Activated T-cell treated with anti-CD3 and anti-CD28 coated beads for 24 hours (primary cell): ENCODE data around the gene GCH1.
"Not testable (repeated sequence)": the region's sequence is repeated elsewhere in the genome, so short reads cannot be mapped to it uniquely, and the experiment has no call there.

ENCODE experiments used
- DNase-seq: peaks from one replicate; pipeline ENCODE4 v3.0.0-alpha.2; 2020; ENCODE audit warnings: low read depth

GCH1 gene

DNA sequence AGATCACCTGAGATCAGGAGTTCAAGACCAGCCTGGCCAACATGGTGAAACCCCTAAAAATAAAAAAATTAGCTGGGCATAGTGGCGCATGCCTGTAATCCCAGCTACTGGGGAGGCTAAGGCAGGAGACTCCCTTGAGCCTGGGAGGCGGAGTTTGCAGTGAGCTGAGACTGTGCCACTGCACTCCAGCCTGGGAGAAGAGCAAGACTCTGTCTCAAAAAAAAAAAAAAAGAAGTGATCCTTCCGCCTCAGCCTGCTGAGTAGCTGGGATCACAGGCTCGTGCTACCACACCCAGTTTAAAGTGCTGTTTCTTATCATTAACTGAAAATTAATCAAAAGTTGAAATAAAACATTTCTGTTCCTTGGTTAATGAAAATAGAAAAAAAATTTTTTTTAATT lies 6.3 kb upstream of the GCH1 start:
- not testable (repeated sequence) for DNase-seq

DNA sequence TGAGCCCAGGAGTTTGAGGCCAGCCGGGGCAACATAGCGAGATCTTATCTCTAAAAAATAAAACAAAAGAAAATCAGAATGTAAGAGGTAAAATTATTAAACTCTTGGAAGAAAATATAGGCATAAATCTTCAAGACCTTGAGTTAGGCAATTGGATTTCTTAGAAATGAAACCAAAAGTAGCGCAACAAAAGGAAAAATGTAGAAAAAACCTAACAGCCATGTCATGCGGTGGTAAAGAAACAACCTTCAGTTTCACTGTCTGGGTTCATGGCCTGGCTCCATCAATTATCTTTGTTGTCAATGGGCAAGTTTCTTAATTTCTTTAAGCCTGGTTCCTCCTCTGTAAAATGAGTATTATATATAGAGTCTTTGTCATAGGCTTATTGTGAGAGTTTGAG lies 5.6 kb upstream of the GCH1 start:
- DNase-seq = no peak

DNA sequence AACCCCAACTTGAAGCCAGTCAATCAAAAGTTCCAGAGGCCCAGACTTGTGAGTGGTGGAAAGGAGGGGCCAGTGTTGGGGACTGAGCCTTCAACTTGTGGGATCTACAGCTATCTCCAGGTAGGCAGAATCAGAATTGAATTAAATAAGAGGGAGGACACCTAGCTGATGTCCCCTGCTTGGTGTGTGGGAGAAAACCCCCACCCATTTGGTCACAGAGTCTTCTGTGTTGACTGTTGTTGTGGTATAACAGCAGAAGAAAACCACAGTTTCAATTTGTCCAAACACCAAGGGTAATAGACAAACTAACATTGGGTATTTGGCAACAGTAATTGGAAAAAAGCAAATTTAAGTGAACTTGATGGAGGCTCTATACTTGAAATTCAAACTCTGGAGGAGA lies 3.4 kb upstream of the GCH1 start:
- DNase-seq = no peak

DNA sequence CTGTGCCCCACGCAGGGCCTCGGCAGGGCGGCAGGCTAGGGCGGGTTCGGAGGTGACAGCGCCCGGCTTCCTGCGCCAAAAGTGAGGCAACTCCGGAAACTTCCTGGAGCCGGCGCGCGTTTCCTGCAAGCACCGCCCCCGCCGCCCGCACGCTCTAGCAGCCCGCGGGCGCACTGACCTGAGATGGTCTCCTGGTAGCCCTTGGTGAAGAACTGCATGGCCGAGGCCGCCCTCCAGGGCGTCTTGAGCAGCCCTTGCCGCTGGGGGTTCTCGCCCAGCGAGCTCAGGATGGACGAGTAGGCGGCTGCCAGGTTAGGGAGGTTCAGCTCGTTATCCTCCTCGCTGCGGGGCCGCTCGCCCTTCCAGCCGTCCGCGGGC lies 494 bp downstream of the GCH1 start:
- peak; percentile 69 for DNase-seq

DNA sequence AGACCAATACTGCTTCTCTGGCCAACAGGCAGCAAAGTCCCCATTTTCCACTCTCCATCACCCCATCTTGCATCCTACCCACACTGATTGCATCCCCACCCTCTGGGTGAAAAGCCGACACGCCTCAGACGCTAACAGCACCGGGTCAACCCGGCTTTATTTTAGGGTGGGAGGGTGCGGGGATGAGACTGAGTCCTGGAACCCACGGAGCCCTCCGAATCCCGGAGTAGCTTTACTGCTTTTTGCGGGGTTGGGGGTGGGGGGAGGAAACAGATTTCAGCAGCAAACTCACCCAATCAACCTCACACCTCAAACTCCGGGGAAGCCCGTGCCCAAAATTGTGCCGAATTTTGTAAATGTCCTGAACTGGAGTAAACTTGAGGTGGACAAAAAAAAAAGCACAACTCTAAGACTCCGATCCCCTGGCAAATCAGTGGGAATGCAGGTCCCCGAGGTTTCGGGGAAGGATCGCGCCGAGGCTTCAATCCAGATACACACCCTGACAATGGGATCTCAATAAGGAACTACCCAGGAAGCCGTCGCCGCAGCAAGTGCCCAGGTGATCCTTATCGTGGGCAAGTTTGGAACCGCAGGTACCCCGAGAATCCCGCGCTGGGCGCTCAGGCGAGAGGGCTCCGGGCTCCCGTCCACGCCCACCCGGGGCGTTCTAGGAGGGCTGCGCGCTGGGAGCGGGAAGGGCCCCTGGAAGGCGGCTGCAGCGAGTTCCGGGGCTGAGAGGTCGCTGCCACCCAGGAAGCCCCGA lies 1.1 kb downstream of the GCH1 start:
- DNase-seq = no peak

DNA sequence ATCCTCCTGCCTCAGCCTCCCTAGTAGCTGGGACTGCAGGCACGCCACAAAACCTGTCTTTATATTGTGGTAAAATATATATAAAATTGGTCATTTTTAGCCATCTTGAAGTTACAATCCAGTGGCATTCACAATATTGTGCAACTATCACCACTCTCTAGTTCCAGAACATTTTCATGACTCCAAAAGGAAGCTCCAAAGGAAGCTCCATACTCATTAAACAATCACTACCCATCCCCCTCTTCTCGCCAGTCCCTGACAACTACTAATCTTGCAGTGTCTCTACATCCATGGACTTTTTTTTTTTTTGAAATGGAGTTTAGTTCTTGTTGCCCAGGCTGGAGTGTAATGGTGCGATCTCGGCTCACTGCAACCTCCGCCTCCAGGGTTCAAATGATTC lies 3.1 kb downstream of the GCH1 start:
- DNase-seq = no peak

DNA sequence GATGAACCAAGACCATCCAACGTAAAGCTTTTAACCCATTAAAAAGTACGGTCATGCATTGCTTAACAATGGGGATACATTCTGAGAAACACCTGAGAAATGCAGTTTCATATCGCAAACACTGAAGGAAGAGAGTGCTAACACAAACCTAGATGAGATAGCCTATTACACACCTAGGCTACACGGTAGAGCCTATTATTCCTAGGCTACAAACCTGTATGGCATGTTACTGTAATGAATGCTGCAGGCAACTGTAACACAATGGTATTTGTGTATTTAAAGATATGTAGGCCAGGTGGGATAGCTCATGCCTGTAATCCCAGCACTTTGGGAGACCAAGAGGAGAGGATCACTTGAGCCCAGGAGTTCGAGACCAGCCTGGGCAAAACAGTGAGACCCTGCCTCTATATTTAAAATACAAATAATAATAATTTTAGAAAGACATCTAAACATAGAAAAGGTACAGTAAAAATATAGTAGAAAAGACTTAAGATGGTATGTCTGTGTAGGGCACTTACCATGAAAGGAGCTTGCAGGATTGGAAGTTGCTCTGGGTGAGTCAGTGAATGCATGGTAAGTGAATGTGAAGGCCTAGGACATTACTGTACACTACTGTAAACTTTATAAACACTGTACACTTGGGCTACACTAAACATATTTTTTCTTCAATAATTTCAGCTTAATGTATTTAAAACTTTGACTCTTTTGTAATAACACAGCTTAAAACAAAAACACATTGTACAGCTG lies 4.6 kb downstream of the GCH1 start:
- DNase-seq = not testable (repeated sequence)

DNA sequence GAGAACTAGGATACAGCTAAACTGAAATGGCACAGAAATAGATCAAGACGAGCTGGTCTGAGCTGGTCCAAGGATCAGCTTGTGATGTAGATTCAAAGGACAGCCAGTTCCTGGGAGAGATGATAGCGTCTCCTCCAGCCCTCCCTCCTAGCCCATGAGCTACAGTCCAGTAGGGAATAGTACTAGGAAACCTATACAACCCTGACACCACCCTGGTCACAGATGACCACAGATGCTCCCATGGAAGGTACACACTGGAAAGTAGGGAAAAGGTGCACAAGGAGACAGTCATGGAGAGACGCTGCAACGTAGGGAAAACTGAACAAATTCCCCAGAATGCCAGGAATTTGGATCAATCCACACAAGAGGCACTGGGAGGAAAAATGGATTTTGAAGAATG lies 6.9 kb downstream of the GCH1 start:
- no peak for DNase-seq

DNA sequence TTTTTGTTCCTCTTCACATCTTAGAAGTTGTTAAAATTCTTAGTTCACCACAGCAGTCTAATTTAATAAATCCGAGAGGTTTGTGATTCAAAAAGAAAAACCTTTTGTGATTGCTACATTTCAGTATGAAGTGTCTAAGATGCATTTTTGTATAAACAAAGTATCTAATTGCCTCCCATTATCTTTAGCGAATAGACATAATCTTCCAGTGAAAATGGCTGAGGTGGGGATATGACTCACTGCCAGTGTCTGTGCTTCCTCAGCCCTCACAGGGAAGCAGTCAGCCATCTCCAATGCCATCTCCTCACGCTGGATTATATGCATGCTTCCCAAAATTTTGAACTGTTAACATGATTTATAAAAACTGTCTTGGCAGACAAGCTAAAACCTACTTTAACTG lies 7.6 kb downstream of the GCH1 start:
- no peak for DNase-seq

DNA sequence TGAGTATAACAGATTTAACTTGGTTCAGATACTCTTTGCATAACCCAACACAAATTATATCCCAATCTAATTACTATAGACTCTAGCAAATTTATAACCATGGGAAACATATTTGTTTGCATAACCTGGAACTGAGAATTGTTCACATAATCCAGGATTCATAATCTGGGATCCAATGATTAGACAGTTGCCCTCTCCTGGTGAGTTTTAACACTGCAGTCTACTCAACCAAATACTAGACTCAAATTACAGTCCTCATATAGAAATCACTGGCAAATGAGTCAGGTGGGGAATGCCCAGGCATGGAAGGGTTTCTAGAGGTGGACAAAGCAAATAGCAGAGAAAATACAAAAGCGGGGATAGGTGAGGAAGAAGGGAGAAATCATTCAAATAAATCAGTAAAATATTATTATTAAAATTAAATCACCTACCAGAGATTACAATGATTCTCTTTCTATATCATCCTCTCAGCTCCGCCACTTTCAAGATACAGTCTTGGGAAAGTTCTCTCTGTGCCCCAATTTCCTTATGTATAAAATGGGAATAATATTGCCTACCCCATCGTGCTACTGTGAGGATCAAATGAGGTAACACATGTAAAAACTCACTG lies 9.4 kb downstream of the GCH1 start:
- no peak for DNase-seq

DNA sequence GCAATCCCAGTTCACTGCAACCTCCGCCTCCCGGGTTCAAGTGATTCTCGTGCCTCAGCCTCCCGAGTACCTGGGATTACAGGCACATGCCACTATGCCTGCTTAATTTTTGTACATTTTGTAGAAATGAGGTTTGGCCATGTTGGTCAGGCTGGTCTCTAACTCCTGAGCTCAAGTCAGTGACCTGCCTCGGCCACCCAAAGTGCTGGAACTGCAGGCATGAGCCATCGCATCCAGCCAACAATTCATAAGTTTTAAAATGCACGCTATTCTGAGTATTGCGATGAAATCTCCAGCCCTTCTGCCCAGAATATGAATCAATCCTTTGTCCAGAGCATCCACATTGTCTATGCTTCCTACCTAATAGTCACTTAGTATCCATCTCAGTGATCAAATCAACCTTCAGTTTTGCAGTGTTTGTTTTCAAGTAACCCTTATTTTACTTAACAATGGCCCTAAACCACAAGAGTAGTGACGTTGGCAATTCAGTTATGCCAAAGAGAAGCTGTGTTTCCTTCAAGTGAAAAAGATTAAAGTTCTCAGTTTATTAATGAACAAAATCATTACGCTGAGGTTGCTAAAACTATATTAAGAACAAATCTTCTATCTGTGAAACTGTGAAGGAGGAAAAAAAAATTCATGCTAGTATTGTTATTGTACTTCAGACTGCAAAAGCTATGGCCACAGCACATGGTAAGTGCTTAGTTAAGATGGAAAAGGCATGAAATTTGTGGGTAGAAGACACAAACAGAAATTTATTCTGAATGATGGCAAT lies 11.0 kb downstream of the GCH1 start:
- DNase-seq = no peak

DNA sequence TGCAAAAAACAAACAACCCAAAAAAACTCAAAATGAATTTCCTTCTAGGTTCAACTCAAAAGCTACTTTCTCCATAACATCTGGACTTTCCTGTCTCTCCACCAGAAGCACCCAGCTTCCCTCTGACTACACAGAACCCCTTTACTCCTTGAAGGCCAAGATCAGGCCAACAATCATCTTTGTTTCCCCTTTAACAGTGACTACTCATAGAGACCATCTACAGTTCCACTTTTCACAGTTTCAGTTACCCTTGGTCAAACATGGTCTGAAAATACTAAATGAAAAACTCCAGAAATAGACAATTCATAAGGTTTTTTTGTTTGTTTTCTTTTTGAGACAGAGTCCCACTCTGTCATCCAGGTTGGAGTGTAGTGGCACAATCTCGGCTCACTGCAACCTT lies 11.8 kb downstream of the GCH1 start:
- no peak for DNase-seq

DNA sequence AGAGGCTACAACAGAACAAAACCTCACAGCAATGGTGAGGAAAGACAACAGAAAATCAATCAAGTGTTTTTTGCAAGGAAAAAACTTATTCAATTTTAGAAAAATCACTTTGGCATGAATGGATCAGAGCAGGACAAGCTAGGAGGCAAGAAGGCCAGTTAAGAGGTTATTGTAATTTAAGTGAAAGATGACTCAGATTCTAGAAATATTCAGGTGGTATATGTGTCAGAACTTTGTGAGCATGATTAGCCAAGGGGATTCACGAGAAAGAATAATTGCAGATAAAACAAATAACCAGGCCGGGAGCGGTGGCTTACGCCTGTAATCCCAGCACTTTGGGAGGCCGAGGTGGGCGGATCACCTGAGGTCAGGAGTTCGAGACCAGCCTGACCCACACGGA lies 12.7 kb downstream of the GCH1 start:
- no peak for DNase-seq

DNA sequence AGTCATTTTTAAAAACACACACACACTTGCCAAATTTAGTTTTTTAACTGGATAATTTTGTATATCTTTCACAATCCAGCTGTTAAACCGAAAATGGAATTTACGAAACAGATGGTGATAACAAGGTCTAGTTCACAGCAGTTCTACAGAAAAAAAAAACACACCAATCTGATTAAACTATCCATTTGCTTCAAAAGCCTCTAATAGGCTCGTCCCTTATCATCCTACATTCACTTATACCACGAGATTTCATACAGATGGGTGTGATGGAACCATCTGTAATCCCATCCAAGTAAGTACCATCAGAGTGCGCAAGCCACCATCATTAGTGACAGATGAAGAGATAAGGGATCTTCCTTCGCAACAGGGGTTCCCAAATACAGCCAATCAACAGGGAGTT lies 20.1 kb downstream of the GCH1 start:
- no peak for DNase-seq

DNA sequence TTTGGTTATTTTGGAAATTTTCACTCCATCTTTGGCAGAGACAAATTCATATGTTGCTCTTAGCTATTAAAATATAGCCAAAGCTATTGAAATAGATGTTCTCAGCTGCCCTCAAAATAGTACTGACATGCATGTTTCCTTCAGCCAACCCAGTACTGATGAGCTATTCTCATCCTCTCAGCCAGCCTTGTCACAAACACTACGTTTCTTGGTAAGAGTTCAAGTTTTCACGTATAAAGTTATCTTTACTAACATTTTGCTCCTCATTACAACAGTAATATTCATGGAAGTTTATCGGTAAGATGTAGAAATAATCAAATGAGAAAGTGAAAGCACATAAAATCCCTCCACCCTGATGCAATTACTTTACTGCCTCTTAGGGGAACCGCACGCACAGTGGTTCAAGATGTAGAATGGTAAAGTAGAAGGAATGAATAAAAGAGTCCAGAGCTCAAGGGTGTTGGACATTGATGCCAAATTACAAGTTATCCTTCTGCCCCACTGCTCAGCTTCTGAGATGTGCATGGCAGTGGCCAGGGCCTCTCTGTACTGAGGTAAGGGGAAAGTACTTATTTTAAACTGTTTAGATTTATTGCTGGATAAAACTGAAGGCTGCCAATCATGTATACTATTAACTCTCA lies 20.7 kb downstream of the GCH1 start:
- DNase-seq = no peak

DNA sequence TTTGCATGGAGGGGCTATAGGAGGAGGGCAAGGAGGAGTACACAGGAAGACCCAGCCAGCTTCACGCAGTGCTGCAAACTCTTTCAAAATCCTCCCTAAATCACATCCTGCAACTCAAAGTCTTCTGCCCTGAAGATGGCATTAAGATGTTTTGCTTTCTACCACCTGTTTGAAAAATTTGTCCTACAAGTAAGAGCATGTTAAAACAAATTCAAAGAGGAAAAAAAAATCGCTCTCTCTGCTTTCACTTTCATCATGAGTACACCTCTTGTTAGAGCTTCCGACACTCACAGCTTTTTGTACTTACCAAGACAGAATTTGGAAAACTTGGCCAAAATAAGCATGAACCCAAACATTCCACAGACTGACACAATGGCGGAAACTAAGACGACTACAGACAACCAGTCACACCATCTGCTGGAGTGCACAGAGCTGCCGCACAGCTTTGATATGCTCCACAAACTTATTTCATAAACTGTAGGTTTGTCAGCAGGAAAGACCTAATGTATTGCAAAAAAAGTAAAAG lies 21.3 kb downstream of the GCH1 start:
- DNase-seq = no peak

DNA sequence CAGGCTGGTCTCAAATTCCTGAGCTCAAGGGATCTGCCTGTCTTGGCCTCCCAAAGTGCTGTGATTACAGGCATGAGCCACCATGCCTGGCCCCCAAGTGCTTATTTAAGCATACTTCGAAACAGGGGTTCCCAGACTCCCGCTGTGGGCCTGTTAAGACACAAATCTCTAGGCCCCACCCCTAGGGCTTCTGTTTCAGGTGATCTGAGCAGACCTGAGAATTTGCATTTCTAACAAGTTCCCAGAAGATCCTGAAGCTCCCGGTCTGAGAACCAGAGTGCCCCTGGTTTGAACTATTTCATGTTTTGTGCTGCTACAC lies 25.0 kb downstream of the GCH1 start:
- no peak for DNase-seq

DNA sequence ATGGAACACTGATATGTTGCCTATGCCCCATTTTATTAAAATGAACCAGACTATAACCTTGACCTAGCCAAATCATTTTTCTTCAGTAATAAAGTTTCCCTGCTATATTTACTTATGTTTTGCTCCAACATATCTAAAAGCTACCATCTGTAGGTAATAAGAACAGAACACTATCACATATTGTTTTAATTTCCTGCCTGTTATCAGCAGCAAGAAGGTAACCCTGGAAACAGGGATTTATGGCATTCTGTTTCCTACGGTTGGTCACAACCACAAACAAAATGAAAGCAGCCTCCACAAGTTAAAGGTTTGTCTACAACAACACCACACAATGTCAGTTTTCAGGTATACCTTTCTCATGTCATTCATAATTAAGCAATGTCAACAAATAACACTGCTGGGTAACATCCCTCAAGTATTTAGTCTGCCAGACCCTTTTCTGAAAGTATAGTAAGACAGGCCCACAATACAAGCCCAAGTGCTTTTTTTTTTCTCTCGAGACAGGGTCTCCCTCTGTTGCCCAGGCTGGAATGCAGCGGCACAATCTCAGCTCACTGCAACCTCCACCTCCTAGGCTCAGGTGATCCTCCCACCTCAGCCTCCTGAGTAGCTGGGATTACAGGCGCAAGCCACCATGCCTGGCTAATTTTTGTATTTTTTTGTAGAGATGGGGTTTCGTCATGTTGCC lies 25.5 kb downstream of the GCH1 start:
- no peak for DNase-seq

DNA sequence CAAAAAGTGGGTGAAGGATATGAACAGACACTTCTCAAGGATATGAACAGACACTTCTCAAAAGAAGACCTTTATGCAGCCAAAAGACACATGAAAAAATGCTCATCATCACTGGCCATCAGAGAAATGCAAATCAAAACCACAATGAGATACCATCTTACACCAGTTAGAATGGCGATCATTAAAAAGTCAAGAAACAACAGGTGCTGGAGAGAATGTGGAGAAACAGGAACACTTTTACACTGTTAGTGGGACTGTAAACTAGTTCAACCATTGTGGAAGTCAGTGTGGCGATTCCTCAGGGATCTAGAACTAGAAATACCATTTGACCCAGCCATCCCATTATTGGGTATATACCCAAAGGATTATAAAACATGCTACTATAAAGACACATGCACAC lies 27.0 kb downstream of the GCH1 start:
- not testable (repeated sequence) for DNase-seq

DNA sequence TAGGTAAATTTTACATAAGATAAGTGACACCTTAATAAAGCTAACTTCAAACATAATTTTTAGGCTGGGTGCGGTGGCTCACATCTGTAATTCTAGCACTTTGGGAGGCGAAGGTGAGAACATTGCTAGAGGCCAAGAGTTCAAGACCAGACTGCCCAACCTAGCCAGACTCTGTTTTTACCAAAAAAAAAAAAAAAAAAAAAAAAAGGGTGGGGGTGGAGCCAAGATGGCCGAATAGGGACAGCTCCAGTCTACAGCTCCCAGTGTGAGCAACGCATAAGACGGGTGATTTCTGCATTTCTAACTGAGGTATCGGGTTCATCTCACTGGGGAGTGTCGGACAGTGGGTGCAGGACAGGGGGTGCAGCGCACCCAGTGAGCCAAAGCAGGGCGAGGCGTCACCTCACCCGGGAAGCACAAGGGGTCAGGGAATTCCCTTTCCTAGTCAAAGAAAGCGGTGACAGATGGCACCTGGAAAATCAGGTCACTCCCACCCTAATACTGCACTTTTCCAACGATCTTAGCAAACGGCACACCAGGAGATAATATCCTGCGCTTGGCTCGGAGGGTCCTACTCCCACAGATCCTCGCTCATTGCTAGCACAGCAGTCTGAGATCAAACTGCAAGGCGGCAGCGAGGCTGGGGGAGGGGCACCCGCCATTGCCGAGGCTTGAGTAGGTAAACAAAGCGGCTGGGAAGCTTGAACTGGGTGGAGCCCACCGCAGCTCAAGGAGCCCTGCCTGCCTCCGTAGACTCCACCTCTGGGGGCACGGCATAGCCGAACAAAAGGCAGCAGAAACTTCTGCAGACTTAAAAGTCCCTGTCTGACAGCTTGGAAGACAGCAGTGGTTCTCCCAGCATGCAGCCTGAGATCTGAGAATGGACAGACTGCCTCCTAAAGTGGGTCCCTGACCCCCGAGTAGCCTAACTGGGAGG lies 32.2 kb downstream of the GCH1 start:
- DNase-seq = not testable (repeated sequence)
